GM12878 (cell line): ENCODE results near the gene TFRC.

Source experiments
- BRCA1 ChIP-seq: IDR thresholded peaks from 2 replicates; pipeline ENCODE4 v1.6.1; 2011; ENCODE audit warnings: low read depth, low read length, improper control_type of control experiment
- RFX5 ChIP-seq: IDR thresholded peaks from 2 replicates; pipeline ENCODE4 v1.6.1; 2011; ENCODE audit warnings: low read depth, low read length, improper control_type of control experiment
- ZBTB33 ChIP-seq: fragments of 450-650 bp; IDR thresholded peaks from 2 replicates; pipeline ENCODE4 v1.6.1; 2017; ENCODE audit warnings: mild to moderate bottlenecking
- TF ChIP-seq, protein P1 (sequence below): fragments of 150-350 bp; IDR thresholded peaks from 2 replicates; pipeline ENCODE4 v1.6.1; 2016; ENCODE audit warnings: low read depth, low read length

DNA sequence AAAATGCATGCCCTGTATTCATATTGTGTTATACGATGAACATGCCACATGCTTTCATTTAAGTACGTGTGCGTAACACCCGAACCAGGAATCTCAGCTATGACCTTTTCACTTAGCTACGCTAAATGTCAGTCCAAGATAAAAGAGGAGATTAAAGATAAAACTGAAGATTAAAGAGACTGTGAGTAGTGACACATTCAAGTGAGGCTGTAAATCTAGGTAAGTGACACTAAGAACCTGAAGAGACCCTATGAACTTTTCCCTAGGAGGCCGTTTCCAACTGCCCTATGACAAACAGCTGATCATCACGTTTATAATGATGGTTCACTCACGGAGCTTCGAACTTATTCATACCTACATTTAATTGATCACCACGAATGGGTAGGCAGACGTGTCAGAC lies 32.2 kb downstream of the TFRC start:
- TF ChIP-seq, protein P1, sequence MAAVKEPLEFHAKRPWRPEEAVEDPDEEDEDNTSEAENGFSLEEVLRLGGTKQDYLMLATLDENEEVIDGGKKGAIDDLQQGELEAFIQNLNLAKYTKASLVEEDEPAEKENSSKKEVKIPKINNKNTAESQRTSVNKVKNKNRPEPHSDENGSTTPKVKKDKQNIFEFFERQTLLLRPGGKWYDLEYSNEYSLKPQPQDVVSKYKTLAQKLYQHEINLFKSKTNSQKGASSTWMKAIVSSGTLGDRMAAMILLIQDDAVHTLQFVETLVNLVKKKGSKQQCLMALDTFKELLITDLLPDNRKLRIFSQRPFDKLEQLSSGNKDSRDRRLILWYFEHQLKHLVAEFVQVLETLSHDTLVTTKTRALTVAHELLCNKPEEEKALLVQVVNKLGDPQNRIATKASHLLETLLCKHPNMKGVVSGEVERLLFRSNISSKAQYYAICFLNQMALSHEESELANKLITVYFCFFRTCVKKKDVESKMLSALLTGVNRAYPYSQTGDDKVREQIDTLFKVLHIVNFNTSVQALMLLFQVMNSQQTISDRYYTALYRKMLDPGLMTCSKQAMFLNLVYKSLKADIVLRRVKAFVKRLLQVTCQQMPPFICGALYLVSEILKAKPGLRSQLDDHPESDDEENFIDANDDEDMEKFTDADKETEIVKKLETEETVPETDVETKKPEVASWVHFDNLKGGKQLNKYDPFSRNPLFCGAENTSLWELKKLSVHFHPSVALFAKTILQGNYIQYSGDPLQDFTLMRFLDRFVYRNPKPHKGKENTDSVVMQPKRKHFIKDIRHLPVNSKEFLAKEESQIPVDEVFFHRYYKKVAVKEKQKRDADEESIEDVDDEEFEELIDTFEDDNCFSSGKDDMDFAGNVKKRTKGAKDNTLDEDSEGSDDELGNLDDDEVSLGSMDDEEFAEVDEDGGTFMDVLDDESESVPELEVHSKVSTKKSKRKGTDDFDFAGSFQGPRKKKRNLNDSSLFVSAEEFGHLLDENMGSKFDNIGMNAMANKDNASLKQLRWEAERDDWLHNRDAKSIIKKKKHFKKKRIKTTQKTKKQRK = no peak
- TF ChIP-seq RFX5 (no peak), BRCA1 (no peak), ZBTB33 (no peak)
